Measurements from ENCODE around the gene CYP27B1. TPM values are rescaled to one million over a fixed set of nuclear protein-coding genes. Genes with fewer than 3 reads are reported as not detected.
A peak's percentile ranks its signal among the peaks of the same experiment; 100 is the strongest.

The CYP27B1 gene
- total and polyA plus RNA-seq, 9 donors = 0.51 to 1.3 (median 1.1) TPM

DNA sequence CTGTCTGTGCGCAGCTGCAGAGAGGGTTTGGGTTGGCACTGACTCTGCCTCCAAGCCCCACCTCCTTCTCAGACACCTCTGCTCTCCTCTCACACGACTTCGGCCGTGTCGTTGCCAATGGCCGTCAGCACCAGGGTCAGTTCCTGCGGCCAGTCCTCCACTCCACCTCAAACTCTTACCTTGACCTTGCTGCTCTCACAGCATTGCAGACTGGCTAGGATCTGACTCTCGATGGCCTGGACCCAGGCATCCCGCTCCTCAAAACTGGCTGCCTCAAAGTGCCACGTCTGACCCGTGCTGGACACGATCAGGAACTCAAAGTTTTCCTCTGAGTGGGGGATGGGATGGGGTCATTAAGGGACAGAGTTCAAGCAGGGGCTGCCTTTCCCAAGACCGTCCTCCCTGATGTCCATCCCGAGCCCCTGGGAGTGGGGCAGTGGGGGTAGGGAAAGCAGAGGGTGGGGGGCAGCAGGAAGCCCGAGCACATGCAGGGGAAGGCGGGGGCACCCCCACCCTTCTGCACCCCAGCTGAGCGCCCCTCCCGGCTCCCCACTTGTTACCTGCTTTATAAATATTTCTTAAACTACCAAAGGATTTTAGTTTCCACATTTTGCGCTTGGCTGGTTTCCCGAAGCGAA is 39.0 kb downstream of the CYP27B1 start:
- Histone ChIP-seq H3K27ac (ENCODE audit: low read length) (no peak overlapping the region), H3K4me1 (ENCODE audit: control insufficient read depth, insufficient read depth, low read length) (peaks cover 23% of the 10 kb centered on the region), H3K9me3 (replicated peaks; ENCODE audit: control insufficient read depth, low read depth, low read length) (no peaks in the 10 kb centered on the region), H3K36me3 (ENCODE audit: control insufficient read depth, insufficient read depth, low read length) (peaks cover 12% of the 10 kb centered on the region), H3K4me3 (ENCODE audit: low read length) (no peak overlapping the region), H3K27me3 (ENCODE audit: control insufficient read depth, insufficient read depth, low read length) (peaks cover 21% of the 10 kb centered on the region)
- peak; percentile 29 for DNase-seq
- 41% methylated on average over 13 of the region's 21 CpGs for WGBS (ENCODE audit: insufficient coverage)

DNA sequence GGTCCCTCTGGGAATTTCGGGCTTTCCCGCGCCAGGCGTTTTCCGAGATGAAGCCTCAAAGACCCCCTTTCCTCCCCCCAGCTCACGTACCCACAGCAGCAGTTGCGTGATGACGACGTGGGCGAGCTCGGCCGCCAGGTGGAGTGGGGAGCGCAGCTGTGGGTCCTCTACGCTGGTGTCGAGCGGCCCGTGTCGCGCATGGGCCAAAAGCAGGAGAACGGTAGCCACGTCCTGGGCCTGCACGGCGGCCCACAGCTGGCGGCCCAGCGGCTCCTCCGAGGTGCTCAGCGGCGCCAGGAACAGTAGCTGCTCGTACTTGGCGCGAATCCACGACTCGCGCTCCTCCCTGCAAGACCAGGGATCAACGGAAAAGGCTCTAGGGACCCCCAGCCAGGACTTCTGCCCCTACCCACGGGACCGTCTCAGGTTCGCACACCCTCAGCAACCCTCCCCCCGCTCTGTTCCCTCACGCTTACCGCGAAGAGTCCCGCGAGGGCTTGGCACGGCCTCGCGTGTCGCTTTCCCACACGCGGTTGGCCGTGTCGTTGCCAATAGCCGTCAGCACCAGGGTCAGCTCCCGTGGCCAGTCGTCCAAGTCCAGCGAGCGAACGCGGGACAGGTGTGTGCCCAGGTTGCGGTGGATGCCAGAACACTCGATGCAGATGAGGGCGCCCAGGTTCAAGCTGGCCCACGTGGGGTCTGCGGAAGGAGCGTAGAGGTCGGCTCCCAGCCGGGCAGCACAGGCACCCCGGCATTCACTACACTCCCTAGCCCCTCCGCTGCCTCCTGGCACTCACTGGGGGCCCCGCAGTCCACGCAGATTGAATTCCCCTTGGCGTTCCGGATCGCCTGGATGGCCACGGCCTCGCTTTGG is 39.8 kb downstream of the CYP27B1 start:
- peaks cover 11% of the 10 kb centered on the region for H3K36me3 ChIP-seq (ENCODE audit: control insufficient read depth, insufficient read depth, low read length)
- peaks cover 23% of the 10 kb centered on the region for H3K4me1 ChIP-seq (ENCODE audit: control insufficient read depth, insufficient read depth, low read length)
- H3K27ac ChIP-seq (ENCODE audit: low read length) = peak overlapping the region; percentile 55
- no peaks in the 10 kb centered on the region for H3K9me3 ChIP-seq (replicated peaks; ENCODE audit: control insufficient read depth, low read depth, low read length)
- DNase-seq = peak; percentile 73
- WGBS (ENCODE audit: insufficient coverage) = 19% methylated on average over 70 of the region's 76 CpGs
- H3K27me3 ChIP-seq (ENCODE audit: control insufficient read depth, insufficient read depth, low read length) = peaks cover 21% of the 10 kb centered on the region
- H3K4me3 ChIP-seq (ENCODE audit: low read length) = peak overlapping the region; percentile 62

DNA sequence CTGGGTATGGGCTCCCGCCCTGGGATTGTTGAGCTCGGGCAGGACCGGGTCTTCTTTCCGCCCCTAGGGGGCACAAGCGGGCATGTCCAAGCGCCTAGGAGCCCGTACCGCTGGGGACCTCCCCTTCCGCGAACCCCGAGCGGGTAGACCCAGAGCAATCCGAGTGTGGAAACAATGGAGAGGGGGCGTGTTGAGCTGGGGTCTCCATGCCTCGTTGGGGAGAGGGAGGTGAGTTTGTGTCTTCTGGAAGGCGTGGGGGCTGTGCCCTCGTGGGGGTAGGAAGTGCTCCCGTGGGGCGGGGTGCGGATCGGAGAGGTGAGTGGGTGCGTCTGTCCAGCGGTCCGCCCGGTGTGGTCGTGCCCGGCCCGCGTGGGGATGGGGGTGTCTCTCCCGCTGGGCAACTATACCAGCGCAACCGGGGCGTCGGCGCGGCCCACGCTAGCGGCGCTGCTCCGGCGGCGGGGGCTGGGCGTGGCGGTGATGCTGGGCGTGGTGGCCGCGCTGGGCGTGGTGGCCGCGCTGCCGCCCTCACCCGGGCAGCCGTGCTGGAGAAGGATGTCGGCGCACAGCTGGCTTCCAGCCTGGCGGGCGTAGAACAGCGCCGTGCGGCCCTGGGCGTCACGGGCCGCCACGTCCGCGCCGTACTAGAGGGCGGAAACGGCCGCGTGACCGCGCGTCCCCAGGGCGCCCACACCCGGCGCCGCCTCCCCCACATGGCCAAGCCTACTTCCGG is 40.6 kb downstream of the CYP27B1 start:
- Histone ChIP-seq H3K36me3 (ENCODE audit: control insufficient read depth, insufficient read depth, low read length) (peaks cover 15% of the 10 kb centered on the region), H3K27me3 (ENCODE audit: control insufficient read depth, insufficient read depth, low read length) (peaks cover 21% of the 10 kb centered on the region), H3K9me3 (replicated peaks; ENCODE audit: control insufficient read depth, low read depth, low read length) (no peaks in the 10 kb centered on the region), H3K4me3 (ENCODE audit: low read length) (peak overlapping the region; percentile 62), H3K27ac (ENCODE audit: low read length) (peak overlapping the region; percentile 62), H3K4me1 (ENCODE audit: control insufficient read depth, insufficient read depth, low read length) (peaks cover 23% of the 10 kb centered on the region)
- WGBS (ENCODE audit: insufficient coverage) = 10% methylated on average over 69 of the region's 79 CpGs
- peak; percentile 80 for DNase-seq

- Histone ChIP-seq H3K27ac (ENCODE audit: low read length) (no peak overlapping the region), H3K4me1 (ENCODE audit: control insufficient read depth, insufficient read depth, low read length) (peaks cover 23% of the 10 kb centered on the region), H3K36me3 (ENCODE audit: control insufficient read depth, insufficient read depth, low read length) (peaks cover 20% of the 10 kb centered on the region), H3K9me3 (replicated peaks; ENCODE audit: control insufficient read depth, low read depth, low read length) (no peaks in the 10 kb centered on the region), H3K27me3 (ENCODE audit: control insufficient read depth, insufficient read depth, low read length) (peaks cover 21% of the 10 kb centered on the region), H3K4me3 (ENCODE audit: low read length) (peak overlapping the region; percentile 62)
- DNase-seq = no peak
- 20% methylated on average over 1 of the region's 10 CpGs for WGBS (ENCODE audit: insufficient coverage)
Observed at GRCh38 chr12:57725851-57726150, 41.1 kb downstream of the CYP27B1 start.

GRCh38 chr12:57724936-57725740 is 41.7 kb downstream of the CYP27B1 start:
- H3K4me3 ChIP-seq (ENCODE audit: low read length) = no peak overlapping the region
- no peaks in the 10 kb centered on the region for H3K9me3 ChIP-seq (replicated peaks; ENCODE audit: control insufficient read depth, low read depth, low read length)
- H3K36me3 ChIP-seq (ENCODE audit: control insufficient read depth, insufficient read depth, low read length) = peaks cover 27% of the 10 kb centered on the region
- peaks cover 21% of the 10 kb centered on the region for H3K27me3 ChIP-seq (ENCODE audit: control insufficient read depth, insufficient read depth, low read length)
- peak; percentile 9 for DNase-seq
- H3K27ac ChIP-seq (ENCODE audit: low read length) = no peak overlapping the region
- peaks cover 20% of the 10 kb centered on the region for H3K4me1 ChIP-seq (ENCODE audit: control insufficient read depth, insufficient read depth, low read length)
- WGBS (ENCODE audit: insufficient coverage) = 82% methylated on average over 1 of the region's 11 CpGs

- no peak overlapping the region for H3K27ac ChIP-seq (ENCODE audit: low read length)
- peaks cover 30% of the 10 kb centered on the region for H3K36me3 ChIP-seq (ENCODE audit: control insufficient read depth, insufficient read depth, low read length)
- H3K4me1 ChIP-seq (ENCODE audit: control insufficient read depth, insufficient read depth, low read length) = peaks cover 20% of the 10 kb centered on the region
- no peak for DNase-seq
- WGBS (ENCODE audit: insufficient coverage) = 77% methylated on average over 10 of the region's 12 CpGs
- H3K9me3 ChIP-seq (replicated peaks; ENCODE audit: control insufficient read depth, low read depth, low read length) = no peaks in the 10 kb centered on the region
- H3K27me3 ChIP-seq (ENCODE audit: control insufficient read depth, insufficient read depth, low read length) = peaks cover 21% of the 10 kb centered on the region
- no peak overlapping the region for H3K4me3 ChIP-seq (ENCODE audit: low read length)
Observed at GRCh38 chr12:57724003-57724935, 42.6 kb downstream of the CYP27B1 start.

- Histone ChIP-seq H3K9me3 (replicated peaks; ENCODE audit: control insufficient read depth, low read depth, low read length) (no peaks in the 10 kb centered on the region), H3K4me3 (ENCODE audit: low read length) (no peak overlapping the region), H3K4me1 (ENCODE audit: control insufficient read depth, insufficient read depth, low read length) (peaks cover 20% of the 10 kb centered on the region), H3K27me3 (ENCODE audit: control insufficient read depth, insufficient read depth, low read length) (peaks cover 21% of the 10 kb centered on the region), H3K27ac (ENCODE audit: low read length) (no peak overlapping the region), H3K36me3 (ENCODE audit: control insufficient read depth, insufficient read depth, low read length) (peaks cover 35% of the 10 kb centered on the region)
- DNase-seq = no peak
- WGBS (ENCODE audit: insufficient coverage) = no CpG with 5 or more reads among the region's 2 CpGs
Observed at GRCh38 chr12:57723630-57723962, 43.3 kb downstream of the CYP27B1 start.

DNA sequence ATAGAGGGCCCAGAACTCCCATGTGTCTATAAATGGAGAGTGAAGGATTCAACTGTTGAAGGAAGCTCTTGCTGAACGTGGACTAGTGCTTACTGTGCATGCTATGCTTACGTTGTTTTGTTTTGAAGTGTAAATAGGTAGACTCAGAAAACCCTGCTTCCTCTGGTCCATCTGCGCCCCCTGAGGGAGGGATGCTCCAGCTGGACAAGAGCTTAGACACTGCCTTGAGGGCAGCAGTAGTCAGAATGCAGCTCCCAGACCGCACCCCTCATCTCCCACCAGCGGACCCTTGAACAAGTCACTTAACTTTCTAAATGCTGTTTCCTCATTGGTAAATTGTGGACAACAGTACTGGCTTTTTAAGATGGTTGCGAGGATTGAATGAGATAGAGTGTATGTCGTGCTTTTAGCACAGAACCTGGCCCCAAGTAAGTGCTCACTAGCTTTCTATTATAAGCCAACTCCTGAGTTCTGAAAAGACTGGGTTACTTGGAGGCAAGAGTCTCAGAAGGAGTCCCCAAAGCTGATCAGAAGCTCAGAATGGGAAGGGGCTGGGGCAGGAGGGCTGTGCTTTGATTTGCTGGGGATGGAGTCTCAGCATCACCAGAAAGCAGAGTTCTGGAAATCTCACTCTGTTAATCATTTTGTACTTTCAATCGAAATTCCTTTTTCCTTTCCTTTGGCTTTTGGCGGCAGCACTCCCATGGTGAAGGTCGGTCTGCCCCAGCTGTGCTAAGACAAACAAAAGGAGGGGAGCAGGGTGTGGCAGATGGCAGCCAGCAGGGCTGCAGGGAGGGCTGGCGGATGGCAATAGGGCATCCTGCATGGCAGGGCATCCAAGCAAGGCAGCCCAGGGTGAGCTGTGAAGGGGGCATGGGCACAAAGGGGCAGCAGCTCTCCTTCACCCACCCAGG is 43.9 kb downstream of the CYP27B1 start:
- no peak overlapping the region for H3K4me3 ChIP-seq (ENCODE audit: low read length)
- H3K9me3 ChIP-seq (replicated peaks; ENCODE audit: control insufficient read depth, low read depth, low read length) = no peaks in the 10 kb centered on the region
- no peak overlapping the region for H3K27ac ChIP-seq (ENCODE audit: low read length)
- DNase-seq = no peak
- H3K36me3 ChIP-seq (ENCODE audit: control insufficient read depth, insufficient read depth, low read length) = peaks cover 42% of the 10 kb centered on the region
- H3K27me3 ChIP-seq (ENCODE audit: control insufficient read depth, insufficient read depth, low read length) = peaks cover 17% of the 10 kb centered on the region
- 30% methylated on average over 5 of the region's 11 CpGs for WGBS (ENCODE audit: insufficient coverage)
- H3K4me1 ChIP-seq (ENCODE audit: control insufficient read depth, insufficient read depth, low read length) = peaks cover 20% of the 10 kb centered on the region

All from muscle of leg (tissue), 11 donors.